HG03066 (cell line): ENCODE measurements around the gene NDUFAF8.
"Not testable (repeated sequence)": the region's sequence is repeated elsewhere in the genome, so short reads cannot be mapped to it uniquely, and the experiment has no call there.

Experiments
- ATAC-seq: cut with Tn5 transposase; IDR thresholded peaks from one replicate; pipeline ENCODE4 v1.9.1; 2021; ENCODE audit warnings: low read depth; ENCODE audit not compliant: unreplicated experiment

The NDUFAF8 gene

GRCh38 chr17:81222620-81222905 is 16.6 kb upstream of the NDUFAF8 start:
- no peak for ATAC-seq

- ATAC-seq = peak; percentile 94
Observed at GRCh38 chr17:81222906-81223761, 16.0 kb upstream of the NDUFAF8 start, which contains the start of gene CEP131. CEP131 (minus strand) TSS chr17:81222965; CDS start chr17:81220056, 2,909 bp downstream.

- no peak for ATAC-seq
Observed at GRCh38 chr17:81223762-81224130, 15.4 kb upstream of the NDUFAF8 start.

GRCh38 chr17:81227630-81228029 is 11.5 kb upstream of the NDUFAF8 start:
- ATAC-seq = not testable (repeated sequence)

- no peak for ATAC-seq
Observed at GRCh38 chr17:81228420-81228819, 10.7 kb upstream of the NDUFAF8 start.

- no peak for ATAC-seq
Observed at GRCh38 chr17:81228834-81229665, 10.1 kb upstream of the NDUFAF8 start.

GRCh38 chr17:81229666-81229920 is 9.5 kb upstream of the NDUFAF8 start:
- no peak for ATAC-seq

GRCh38 chr17:81230043-81230820 is 8.9 kb upstream of the NDUFAF8 start:
- ATAC-seq = no peak

GRCh38 chr17:81231121-81231645 is 7.9 kb upstream of the NDUFAF8 start:
- ATAC-seq = no peak

- no peak for ATAC-seq
Observed at GRCh38 chr17:81231766-81232581, 7.1 kb upstream of the NDUFAF8 start.

- no peak for ATAC-seq
Observed at GRCh38 chr17:81232616-81233241, 6.4 kb upstream of the NDUFAF8 start.

- no peak for ATAC-seq
Observed at GRCh38 chr17:81233316-81233715, 5.8 kb upstream of the NDUFAF8 start.

- no peak for ATAC-seq
Observed at GRCh38 chr17:81233811-81234505, 5.2 kb upstream of the NDUFAF8 start.

GRCh38 chr17:81234506-81234855 is 4.6 kb upstream of the NDUFAF8 start:
- no peak for ATAC-seq

- no peak for ATAC-seq
Observed at GRCh38 chr17:81234940-81235821, 3.9 kb upstream of the NDUFAF8 start.

- ATAC-seq = no peak
Observed at GRCh38 chr17:81235822-81236740, 3.0 kb upstream of the NDUFAF8 start.

- no peak for ATAC-seq
Observed at GRCh38 chr17:81236784-81237183, 2.3 kb upstream of the NDUFAF8 start.
